Glutamatergic neuron (in vitro differentiated cells): ENCODE results near the gene HSPD1. TPM values are rescaled to one million over a fixed set of nuclear protein-coding genes. Genes with fewer than 3 reads are reported as not detected.

Experiments
- DNase-seq: peaks from one replicate; pipeline ENCODE4 v3.0.0; 2022
- H3K27ac Mint-ChIP-seq: one replicate; pipeline ENCODE4 v1.8.0; 2020; ENCODE audit warnings: mild to moderate bottlenecking, mixed read lengths, inconsistent platforms; ENCODE audit not compliant: unreplicated experiment
- H3K27me3 Mint-ChIP-seq: one replicate; pipeline ENCODE4 v1.8.0; 2020; ENCODE audit warnings: mild to moderate bottlenecking, moderate library complexity, mixed read lengths, inconsistent platforms; ENCODE audit not compliant: unreplicated experiment
- H3K36me3 Mint-ChIP-seq: one replicate; pipeline ENCODE4 v1.8.0; 2020; ENCODE audit warnings: mild to moderate bottlenecking, mixed read lengths, inconsistent platforms; ENCODE audit not compliant: unreplicated experiment
- H3K4me1 Mint-ChIP-seq: one replicate; pipeline ENCODE4 v1.8.0; 2020; ENCODE audit warnings: mild to moderate bottlenecking, low read depth, mixed read lengths, inconsistent platforms; ENCODE audit not compliant: unreplicated experiment
- H3K4me3 Mint-ChIP-seq: one replicate; pipeline ENCODE4 v1.8.0; 2020; ENCODE audit warnings: mild to moderate bottlenecking, mixed read lengths, inconsistent platforms; ENCODE audit not compliant: unreplicated experiment
- H3K9me3 Mint-ChIP-seq: one replicate; pipeline ENCODE4 v1.8.0; 2020; ENCODE audit warnings: mild to moderate bottlenecking, moderate library complexity, mixed read lengths, inconsistent platforms; ENCODE audit not compliant: unreplicated experiment
- CTCF ChIP-seq: fragments of 200-600 bp; sonication (generic); IDR thresholded peaks from one replicate; pipeline ENCODE4 v1.5.0; 2021; ENCODE audit not compliant: partially characterized antibody, unreplicated experiment
- total RNA-seq: library from RNA; stranded (reverse); fragmentation: NEBNext Ultra II Directional; extraction: Animal tissue kit (Norgen Biotek cat#: 25700); gene quantifications from one replicate; pipeline ENCODE4 v1.2.1, GENCODE V29; 2021; ENCODE audit not compliant: unreplicated experiment

HSPD1 gene
- total RNA-seq, 1 donor from 2014 or later, result 187 TPM

DNA sequence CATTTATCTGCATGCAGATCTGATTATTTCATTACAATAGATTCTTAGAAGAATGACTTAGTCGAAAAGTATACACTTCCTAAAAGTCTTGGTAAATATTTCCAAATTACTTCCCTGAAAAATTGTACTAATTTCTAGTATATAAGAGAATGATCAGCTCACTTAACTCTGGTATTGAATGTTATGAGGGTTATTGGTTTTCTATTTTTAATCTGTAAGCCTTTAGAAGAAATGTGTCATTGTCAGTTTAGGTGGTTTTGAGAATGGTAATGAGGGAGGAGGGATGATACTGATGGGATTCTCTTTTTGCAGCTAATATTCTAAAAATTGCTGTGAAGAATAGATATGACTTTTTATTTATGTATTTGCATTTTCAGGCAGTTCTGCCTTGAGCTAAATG is 40.1 kb upstream of the HSPD1 start:
- Mint-ChIP-seq H3K4me1 (no peaks in the 10 kb centered on the region), H3K36me3 (no peaks in the 10 kb centered on the region), H3K27ac (no peak overlapping the region), H3K9me3 (no peaks in the 10 kb centered on the region), H3K4me3 (no peak overlapping the region), H3K27me3 (no peaks in the 10 kb centered on the region)
- no peak for DNase-seq
- TF ChIP-seq CTCF, result no peak

- no peak for TF ChIP-seq CTCF
- H3K9me3 Mint-ChIP-seq, result no peaks in the 10 kb centered on the region
- no peak overlapping the region for H3K4me3 Mint-ChIP-seq
- no peak overlapping the region for H3K27ac Mint-ChIP-seq
- no peaks in the 10 kb centered on the region for H3K4me1 Mint-ChIP-seq
- H3K36me3 Mint-ChIP-seq, result no peaks in the 10 kb centered on the region
- no peak for DNase-seq
- H3K27me3 Mint-ChIP-seq, result no peaks in the 10 kb centered on the region
Measured at GRCh38 chr2:197538412-197538811, 38.8 kb upstream of the HSPD1 start.

- Mint-ChIP-seq H3K27ac (peak overlapping the region; percentile 95), H3K9me3 (peaks cover 11% of the 10 kb centered on the region), H3K4me1 (peaks cover 13% of the 10 kb centered on the region), H3K4me3 (peak overlapping the region; percentile 98), H3K36me3 (peaks cover 5% of the 10 kb centered on the region), H3K27me3 (peaks cover 6% of the 10 kb centered on the region)
- TF ChIP-seq CTCF, result no peak
- DNase-seq, result no peak
Measured at GRCh38 chr2:197517150-197517549, 17.5 kb upstream of the HSPD1 start.

- peaks cover 5% of the 10 kb centered on the region for H3K36me3 Mint-ChIP-seq
- H3K4me1 Mint-ChIP-seq, result peaks cover 13% of the 10 kb centered on the region
- no peak for DNase-seq
- peak overlapping the region; percentile 95 for H3K27ac Mint-ChIP-seq
- H3K4me3 Mint-ChIP-seq, result peak overlapping the region; percentile 98
- peaks cover 6% of the 10 kb centered on the region for H3K27me3 Mint-ChIP-seq
- TF ChIP-seq CTCF, result no peak
- H3K9me3 Mint-ChIP-seq, result peaks cover 11% of the 10 kb centered on the region
Measured at GRCh38 chr2:197516393-197516761, 16.7 kb upstream of the HSPD1 start.

DNA sequence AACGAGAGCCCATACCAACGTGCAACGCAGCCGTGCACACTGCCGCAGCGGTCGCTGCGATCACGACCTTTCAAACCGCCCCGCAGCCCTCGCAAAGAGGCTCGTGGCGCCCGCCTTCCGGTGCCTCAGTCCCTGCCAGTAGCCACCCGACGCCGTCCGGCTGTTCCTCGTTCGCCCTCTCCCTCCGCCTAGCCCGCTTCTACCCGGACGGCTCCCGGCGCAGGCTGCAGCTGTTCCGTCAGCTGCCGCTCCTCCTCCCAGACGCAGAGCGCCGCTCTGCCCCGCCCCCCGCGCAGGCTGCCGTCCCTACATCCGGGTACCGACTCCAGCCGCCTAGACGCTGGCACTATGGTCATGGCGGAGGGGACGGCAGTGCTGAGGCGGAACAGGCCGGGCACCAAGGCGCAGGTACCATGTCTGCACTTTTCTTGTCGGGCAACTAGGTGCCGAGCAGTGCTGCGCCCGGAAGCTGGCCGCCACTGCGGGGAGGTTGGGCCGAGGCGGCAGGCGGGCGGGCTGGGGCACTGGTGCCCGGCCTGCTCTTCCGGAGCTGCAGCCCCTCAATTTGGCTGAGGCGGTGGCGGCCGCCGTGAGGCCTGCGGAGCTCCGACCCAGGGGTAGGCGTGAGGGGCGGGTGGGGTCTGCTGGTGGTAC is 16.2 kb upstream of the HSPD1 start, which contains the start of gene MOB4:
MOB4 (plus strand) TSS at position 328 of the 654 bp plus-strand sequence; CDS start at position 349, 21 bp downstream.
- TF ChIP-seq CTCF, result no peak
- Mint-ChIP-seq H3K27me3 (peaks cover 9% of the 10 kb centered on the region), H3K27ac (peak within 1 kb of the TSS; percentile 99), H3K36me3 (peaks cover 3% of the 10 kb centered on the region), H3K4me1 (peaks cover 13% of the 10 kb centered on the region), H3K4me3 (peak within 1 kb of the TSS; percentile 98), H3K9me3 (peaks cover 11% of the 10 kb centered on the region)
- peak; percentile 98 for DNase-seq
